SK-N-SH treated with all-trans-retinoic acid at 6 μM for 48 hours (cell line): Measurements from ENCODE around the gene MAN2B1.
A peak's percentile ranks its signal among the peaks of the same experiment; 100 is the strongest.

Experiments used
- ATAC-seq: fragments of 200-7000 bp; cut with Tn5 transposase; 3 replicates; pipeline ENCODE4 v1.9.1; 2020; ENCODE audit warnings: mild to moderate bottlenecking, moderate library complexity
- ARNTL ChIP-seq: fragments of 450-650 bp; formaldehyde crosslinking; IDR thresholded peaks from 2 replicates; pipeline ENCODE4 v1.5.0; 2020; ENCODE audit warnings: low read depth, mild to moderate bottlenecking, moderate library complexity, borderline replicate concordance
- BACH2 ChIP-seq: fragments of 250-450 bp; sonication (Bioruptor Pico); IDR thresholded peaks from 2 replicates; pipeline ENCODE4 v1.9.0; 2021; ENCODE audit warnings: mild to moderate bottlenecking, borderline replicate concordance
- CREB5 ChIP-seq: fragments of 250-450 bp; sonication (Bioruptor Pico); IDR thresholded peaks from 2 replicates; pipeline ENCODE4 v1.5.1; 2020; ENCODE audit warnings: low read depth, mild to moderate bottlenecking, moderate library complexity
- CSRNP3 ChIP-seq: fragments of 250-450 bp; sonication (Bioruptor Pico); IDR thresholded peaks from 2 replicates; pipeline ENCODE4 v1.5.1; 2021; ENCODE audit warnings: mild to moderate bottlenecking, moderate library complexity
- ESRRG ChIP-seq: fragments of 250-450 bp; sonication (Bioruptor Pico); IDR thresholded peaks from 2 replicates; pipeline ENCODE4 v1.6.1; 2021; ENCODE audit warnings: mild to moderate bottlenecking
- ISL1 ChIP-seq: fragments of 250-450 bp; sonication (Bioruptor Pico); IDR thresholded peaks from 2 replicates; pipeline ENCODE4 v2.1.2; 2022; ENCODE audit warnings: mild to moderate bottlenecking, moderate library complexity
- PATZ1 ChIP-seq: fragments of 250-450 bp; sonication (Bioruptor Pico); IDR thresholded peaks from 2 replicates; pipeline ENCODE4 v1.8.0; 2020; ENCODE audit warnings: mild to moderate bottlenecking, moderate library complexity, borderline replicate concordance
- POU6F1 ChIP-seq: fragments of 250-450 bp; sonication (Bioruptor Pico); IDR thresholded peaks from 2 replicates; pipeline ENCODE4 v1.8.0; 2021; ENCODE audit warnings: low read depth, mild to moderate bottlenecking, moderate library complexity, borderline replicate concordance
- RARB ChIP-seq: fragments of 250-450 bp; sonication (Bioruptor Pico); IDR thresholded peaks from 2 replicates; pipeline ENCODE4 v1.8.0; 2021; ENCODE audit warnings: mild to moderate bottlenecking, moderate library complexity
- TCF4 ChIP-seq: fragments of 250-450 bp; sonication (Bioruptor Pico); IDR thresholded peaks from 2 replicates; pipeline ENCODE4 v1.8.0; 2021; ENCODE audit warnings: mild to moderate bottlenecking, moderate library complexity, borderline replicate concordance
- TOX ChIP-seq: fragments of 250-450 bp; sonication (Bioruptor Pico); IDR thresholded peaks from 2 replicates; pipeline ENCODE4 v1.8.0; 2021; ENCODE audit warnings: mild to moderate bottlenecking, moderate library complexity, borderline replicate concordance
- TSHZ2 ChIP-seq: fragments of 250-450 bp; sonication (Bioruptor Pico); IDR thresholded peaks from 2 replicates; pipeline ENCODE4 v1.5.0; 2020; ENCODE audit warnings: mild to moderate bottlenecking, moderate library complexity
- ZC3H10 ChIP-seq: fragments of 250-450 bp; sonication (Bioruptor Pico); IDR thresholded peaks from 2 replicates; pipeline ENCODE4 v1.5.1; 2021; ENCODE audit warnings: mild to moderate bottlenecking, moderate library complexity
- ZFP3 ChIP-seq: fragments of 250-450 bp; sonication (Bioruptor Pico); IDR thresholded peaks from 2 replicates; pipeline ENCODE4 v1.5.0; 2020; ENCODE audit warnings: mild to moderate bottlenecking, moderate library complexity
- ZFP30 ChIP-seq: fragments of 450-650 bp; formaldehyde crosslinking; IDR thresholded peaks from 2 replicates; pipeline ENCODE4 v1.5.0; 2022; ENCODE audit warnings: mild to moderate bottlenecking, moderate library complexity
- ZNF565 ChIP-seq: fragments of 450-650 bp; formaldehyde crosslinking; conservative IDR thresholded peaks from 2 replicates; pipeline ENCODE4 v1.5.0; 2020; ENCODE audit warnings: low read depth, mild to moderate bottlenecking, moderate library complexity

Gene MAN2B1

DNA sequence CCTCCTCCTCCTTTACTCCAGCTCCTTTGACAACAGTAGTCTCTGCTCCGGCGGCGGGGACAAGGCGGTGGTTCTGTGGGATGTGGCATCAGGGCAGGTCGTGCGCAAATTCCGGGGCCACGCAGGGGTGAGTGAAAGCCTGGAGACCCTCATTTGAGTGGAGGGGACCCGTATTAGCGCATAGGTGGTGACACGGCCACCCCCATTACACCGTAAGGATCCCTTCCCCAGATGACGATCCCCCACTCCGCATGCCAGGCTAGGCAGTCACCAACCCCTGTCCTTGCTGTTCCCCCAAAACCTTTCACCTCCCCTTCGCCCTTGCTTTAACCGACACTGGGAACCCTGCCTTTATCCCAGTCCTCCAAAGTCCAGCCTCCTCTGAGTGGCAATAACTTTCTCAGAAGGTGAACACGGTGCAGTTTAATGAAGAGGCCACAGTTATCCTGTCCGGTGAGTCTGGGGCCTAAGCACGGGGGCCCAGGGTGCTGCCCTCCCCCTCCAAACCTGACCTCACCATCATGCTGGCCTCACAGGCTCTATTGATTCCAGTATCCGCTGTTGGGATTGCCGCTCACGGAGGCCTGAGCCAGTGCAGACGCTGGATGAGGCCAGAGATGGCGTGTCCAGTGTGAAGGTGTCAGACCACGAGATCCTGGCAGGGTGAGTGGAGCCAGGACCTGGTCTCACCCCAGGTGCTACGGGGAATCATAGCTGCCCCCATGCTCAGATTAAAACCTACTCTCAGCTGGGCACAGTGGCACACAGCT is 3.8 kb upstream of the MAN2B1 start:
- no peak for ATAC-seq

DNA sequence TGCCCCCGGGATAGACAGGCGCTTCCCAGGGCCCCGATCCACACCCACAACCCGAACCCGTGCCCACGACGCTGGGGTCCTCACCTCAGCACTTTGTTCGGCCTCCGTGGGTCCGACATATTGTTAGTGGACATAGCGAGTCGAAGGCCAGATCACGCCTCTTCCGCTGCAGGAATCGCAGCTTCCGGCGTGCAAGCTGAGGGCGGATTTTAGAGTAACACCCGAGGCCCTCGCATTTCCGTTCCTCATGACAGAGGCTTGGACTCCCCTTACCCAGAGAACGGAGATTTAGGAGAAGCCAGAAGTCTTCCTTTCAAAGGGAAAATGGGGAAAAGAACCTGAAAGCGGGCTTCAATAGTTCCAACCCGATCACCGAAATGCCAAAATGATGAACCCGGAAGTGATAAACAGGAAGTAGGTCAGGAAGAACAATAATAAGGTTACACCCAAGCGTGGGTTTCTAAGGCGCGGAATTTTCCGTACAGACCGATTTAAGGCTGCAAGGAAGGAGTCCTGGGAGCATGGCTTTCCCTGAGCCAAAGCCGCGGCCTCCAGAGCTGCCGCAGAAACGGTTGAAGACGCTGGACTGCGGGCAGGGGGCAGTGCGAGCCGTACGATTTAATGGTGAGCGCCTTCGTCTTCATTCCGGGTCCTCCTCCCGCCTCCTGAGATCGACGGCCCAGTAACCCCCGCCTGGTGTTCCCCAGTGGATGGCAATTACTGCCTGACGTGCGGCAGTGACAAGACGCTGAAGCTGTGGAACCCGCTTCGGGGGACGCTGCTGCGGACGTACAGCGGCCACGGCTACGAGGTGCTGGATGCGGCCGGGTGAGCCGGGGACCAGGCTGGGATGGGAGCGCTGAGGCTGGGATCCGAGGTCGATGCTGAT is 3.0 kb upstream of the MAN2B1 start:
- ATAC-seq: peak; percentile 65
- TF ChIP-seq ZC3H10 (CRISPR knock-in tag): no peak
- no peak for TF ChIP-seq TSHZ2
- no peak for TF ChIP-seq PATZ1 (CRISPR knock-in tag)
- no peak for TF ChIP-seq TOX (CRISPR knock-in tag)

More for the DNA sequence above, 3.8 kb upstream of the MAN2B1 start:
- TF ChIP-seq TCF4 (CRISPR knock-in tag) (no peak), CREB5 (no peak), ZNF565 (no peak), TSHZ2 (no peak), ZFP3 (CRISPR knock-in tag) (no peak), ARNTL (CRISPR knock-in tag) (no peak), POU6F1 (CRISPR knock-in tag) (no peak), ZC3H10 (CRISPR knock-in tag) (no peak), TOX (CRISPR knock-in tag) (no peak), ISL1 (no peak), PATZ1 (CRISPR knock-in tag) (no peak)
- TF ChIP-seq, all 23 proteins: peak for 0

DNA sequence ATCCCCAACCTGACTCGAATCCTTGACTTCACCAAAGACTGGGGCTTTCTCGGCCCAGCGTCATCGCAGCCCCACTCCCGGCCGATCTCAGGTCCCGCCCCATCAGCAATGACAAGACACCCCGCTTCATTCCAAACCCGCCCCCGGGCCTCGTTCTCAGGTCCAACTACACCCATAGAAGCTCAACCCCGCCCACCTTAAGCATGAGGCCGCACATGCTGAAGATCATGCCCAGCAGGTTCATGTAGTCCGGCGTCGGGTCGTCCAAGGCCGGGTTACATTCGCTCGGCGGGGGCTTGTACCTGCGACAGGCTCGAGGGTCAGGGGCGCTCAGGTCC is 2.4 kb upstream of the MAN2B1 start:
- peak; percentile 33 for ATAC-seq
- TF ChIP-seq CREB5: no peak
- TF ChIP-seq CSRNP3 (CRISPR knock-in tag): no peak
- TF ChIP-seq BACH2 (CRISPR knock-in tag): no peak
- TF ChIP-seq RARB (CRISPR knock-in tag): no peak
- no peak for TF ChIP-seq ZFP3 (CRISPR knock-in tag)
- TF ChIP-seq ZFP30 (CRISPR knock-in tag): no peak
- no peak for TF ChIP-seq ARNTL (CRISPR knock-in tag)
- no peak for TF ChIP-seq ZC3H10 (CRISPR knock-in tag)
- TF ChIP-seq ESRRG (CRISPR knock-in tag): no peak
